ENCODE measurements around the gene PDE6D. TPM values are rescaled to one million over a fixed set of nuclear protein-coding genes. Genes with fewer than 3 reads are reported as not detected.

The PDE6D gene
- total RNA-seq, 2 experiments from 2014 or later, result 5.9 to 7.0 TPM

DNA sequence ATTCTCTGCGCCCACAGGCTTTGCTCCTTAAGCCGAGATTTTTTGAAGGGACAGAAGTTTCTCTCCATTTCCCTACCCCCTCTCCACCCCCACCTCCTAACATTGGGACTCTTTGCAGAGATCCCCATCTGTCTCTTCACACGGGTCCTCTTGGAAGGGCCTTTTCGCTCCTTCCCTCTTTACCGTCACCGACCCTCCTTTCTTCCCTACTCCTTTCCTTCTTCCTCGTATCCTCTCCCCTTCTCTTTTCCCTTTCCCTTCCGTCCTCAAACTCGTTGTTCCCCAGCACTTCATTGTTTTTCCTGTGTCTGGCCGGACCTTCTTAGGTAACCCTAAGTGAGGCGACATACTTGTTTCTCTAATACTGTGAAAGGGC is 5.8 kb upstream of the PDE6D start:
- no peaks in the 10 kb centered on the region for H3K27me3 ChIP-seq (ENCODE audit: control insufficient read depth in 1 of 2, insufficient read depth in 2 of 2, low read length in 2 of 2)
- peak overlapping the region; percentile 52 to 55 for H3K27ac ChIP-seq (ENCODE audit: low read depth in 1 of 2, low read length in 2 of 2)
- TF ChIP-seq, protein P1, sequence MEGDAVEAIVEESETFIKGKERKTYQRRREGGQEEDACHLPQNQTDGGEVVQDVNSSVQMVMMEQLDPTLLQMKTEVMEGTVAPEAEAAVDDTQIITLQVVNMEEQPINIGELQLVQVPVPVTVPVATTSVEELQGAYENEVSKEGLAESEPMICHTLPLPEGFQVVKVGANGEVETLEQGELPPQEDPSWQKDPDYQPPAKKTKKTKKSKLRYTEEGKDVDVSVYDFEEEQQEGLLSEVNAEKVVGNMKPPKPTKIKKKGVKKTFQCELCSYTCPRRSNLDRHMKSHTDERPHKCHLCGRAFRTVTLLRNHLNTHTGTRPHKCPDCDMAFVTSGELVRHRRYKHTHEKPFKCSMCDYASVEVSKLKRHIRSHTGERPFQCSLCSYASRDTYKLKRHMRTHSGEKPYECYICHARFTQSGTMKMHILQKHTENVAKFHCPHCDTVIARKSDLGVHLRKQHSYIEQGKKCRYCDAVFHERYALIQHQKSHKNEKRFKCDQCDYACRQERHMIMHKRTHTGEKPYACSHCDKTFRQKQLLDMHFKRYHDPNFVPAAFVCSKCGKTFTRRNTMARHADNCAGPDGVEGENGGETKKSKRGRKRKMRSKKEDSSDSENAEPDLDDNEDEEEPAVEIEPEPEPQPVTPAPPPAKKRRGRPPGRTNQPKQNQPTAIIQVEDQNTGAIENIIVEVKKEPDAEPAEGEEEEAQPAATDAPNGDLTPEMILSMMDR (IDR thresholded peaks at IDR 0.05), result no peak
- no peaks in the 10 kb centered on the region for H3K9me3 ChIP-seq (ENCODE audit: control insufficient read depth in 1 of 2, insufficient read depth in 1 of 2, low read length in 2 of 2)
- H3K4me3 ChIP-seq (ENCODE audit: low read length), result peak overlapping the region; percentile 73
- DNase-seq (no peak), ATAC-seq (ENCODE audit: poor library complexity) (no peak)
- POLR2A ChIA-PET, result interaction anchor here (1.4 kb wide), 1 partner anchor 322 kb away, joined by 7 read pairs; the partner anchor contains the start of gene NCL
- H3K4me1 ChIP-seq (ENCODE audit: insufficient read depth, low read length), result peaks cover 39% of the 10 kb centered on the region
- peak overlapping the region; percentile 90 for H3K4me3 Mint-ChIP-seq
- peaks cover 32% of the 10 kb centered on the region for H3K36me3 ChIP-seq (ENCODE audit: insufficient read depth, low read length)
- peak overlapping the region; percentile 82 for H3K27ac Mint-ChIP-seq
- H3K27me3 Mint-ChIP-seq, result no peaks in the 10 kb centered on the region
- no peaks in the 10 kb centered on the region for H3K9me3 Mint-ChIP-seq
- peaks cover 38% of the 10 kb centered on the region for H3K36me3 Mint-ChIP-seq (ENCODE audit: low read depth)
- peaks cover 72% of the 10 kb centered on the region for H3K4me1 Mint-ChIP-seq (ENCODE audit: low read depth)
- CTCF ChIA-PET, result interaction anchor here (1.6 to 2.2 kb wide), 2 partner anchors 80 to 109 kb away, joined by 7 to 9 read pairs; no protein-coding TSS in a partner anchor
- intact Hi-C loops (cut with DNase I, micrococcal nuclease), result loop anchor here in 1 of 2 experiments (2.0 to 10.0 kb wide), 4 partner anchors 325 to 1862 kb away; partner anchors contain the start of genes EIF4E2, FBXO36, NCL and TIGD1

DNA sequence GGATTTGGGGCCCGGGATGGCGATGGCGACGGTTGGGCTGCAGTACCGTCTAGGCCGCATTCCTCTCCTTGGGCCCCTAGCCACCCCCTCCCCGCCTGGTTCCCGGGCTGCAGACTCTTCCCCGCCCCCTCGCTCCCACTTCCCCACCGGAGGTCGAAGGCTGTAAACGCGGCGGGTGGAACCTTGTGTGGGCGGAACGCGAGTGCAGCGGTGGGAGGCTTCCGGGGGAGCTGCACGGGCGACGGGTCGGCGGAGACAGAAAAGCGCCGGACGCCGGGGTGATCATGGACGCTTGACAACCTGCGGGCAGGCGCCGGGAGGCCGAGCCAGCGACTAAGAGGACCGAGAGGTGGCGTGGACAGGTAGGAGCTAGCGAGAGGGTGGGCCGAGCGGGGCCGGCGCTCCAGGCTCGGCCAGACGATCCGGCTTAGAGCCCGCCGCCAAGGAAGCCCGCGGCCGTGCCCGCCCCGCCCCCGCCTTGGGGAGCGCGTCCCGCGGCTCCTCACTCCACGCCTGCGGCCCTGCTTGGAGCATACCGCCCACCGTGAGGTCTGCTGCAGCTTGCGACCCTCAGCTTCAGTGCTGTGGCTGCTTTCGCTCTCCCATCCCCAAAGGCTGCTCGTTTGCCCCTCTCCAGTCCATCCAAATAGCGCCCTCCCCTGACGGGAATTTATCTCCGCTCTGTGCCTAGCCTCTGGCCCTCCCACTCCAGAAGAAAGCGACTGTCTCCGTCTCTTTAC is 5.3 kb upstream of the PDE6D start, which contains the start of gene COPS7B:
COPS7B (plus strand) TSS at position 269 of the 740 bp plus-strand sequence. CDS start 2,126 bp downstream, outside the sequence.
- POLR2A ChIA-PET, result interaction anchor here (0.6 to 1.5 kb wide), 4 partner anchors 11 to 1934 kb away, joined by 3 to 7 read pairs (median 3); partner anchors contain the start of gene NCL
- intact Hi-C loops (cut with DNase I, micrococcal nuclease), result loop anchor here in 1 of 2 experiments (2.0 to 10.0 kb wide), 4 partner anchors 324 to 1862 kb away; partner anchors contain the start of genes EIF4E2, FBXO36, NCL and TIGD1

DNA sequence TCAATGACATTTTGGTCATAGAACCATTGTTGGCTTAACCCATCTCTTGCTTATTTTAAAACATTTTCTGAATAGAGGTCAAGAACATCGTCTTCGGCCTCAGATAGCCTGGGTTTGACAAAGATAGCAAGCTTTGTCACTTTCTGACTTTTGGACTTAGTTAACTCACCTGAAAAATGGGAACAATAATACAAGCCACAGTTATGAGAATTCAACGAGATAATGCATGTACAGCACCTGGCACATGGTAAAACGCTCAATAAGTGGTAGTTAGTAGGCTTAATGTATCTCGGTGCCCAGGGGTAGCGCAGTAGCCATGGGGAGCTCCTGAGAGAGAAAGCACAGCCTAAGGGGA is 4.7 kb upstream of the PDE6D start:
- peak overlapping the region; percentile 73 for H3K4me3 ChIP-seq (ENCODE audit: low read length)
- H3K36me3 ChIP-seq (ENCODE audit: insufficient read depth, low read length), result peaks cover 21% of the 10 kb centered on the region
- H3K27ac ChIP-seq (ENCODE audit: low read depth in 1 of 2, low read length in 2 of 2), result peak overlapping the region; percentile 31 to 52
- no peak for ATAC-seq (ENCODE audit: poor library complexity)
- CTCF ChIA-PET, result interaction anchor here (1.4 to 2.2 kb wide), 4 partner anchors 79 to 321 kb away, joined by 3 to 9 read pairs (median 5); partner anchors contain the start of gene NCL
- TF ChIP-seq, protein P1 (IDR thresholded peaks at IDR 0.05), result no peak
- Mint-ChIP-seq H3K27me3 (no peaks in the 10 kb centered on the region), H3K36me3 (ENCODE audit: low read depth) (peaks cover 37% of the 10 kb centered on the region), H3K9me3 (no peaks in the 10 kb centered on the region), H3K4me3 (peak overlapping the region; percentile 90), H3K27ac (peak overlapping the region; percentile 82), H3K4me1 (ENCODE audit: low read depth) (peaks cover 75% of the 10 kb centered on the region)
- peaks cover 40% of the 10 kb centered on the region for H3K4me1 ChIP-seq (ENCODE audit: insufficient read depth, low read length)
- no peak for DNase-seq
- POLR2A ChIA-PET, result interaction anchor here (0.6 to 1.7 kb wide), 6 partner anchors 11 to 1933 kb away, joined by 3 to 7 read pairs (median 4); partner anchors contain the start of genes NCL and PTMA
- no peaks in the 10 kb centered on the region for H3K9me3 ChIP-seq (ENCODE audit: control insufficient read depth in 1 of 2, insufficient read depth in 1 of 2, low read length in 2 of 2)
- intact Hi-C loops (cut with DNase I, micrococcal nuclease), result loop anchor here in 1 of 2 experiments (2.0 to 10.0 kb wide), 5 partner anchors 123 to 1861 kb away; partner anchors contain the start of genes EIF4E2, FBXO36, NCL and TIGD1
- no peaks in the 10 kb centered on the region for H3K27me3 ChIP-seq (ENCODE audit: control insufficient read depth in 1 of 2, insufficient read depth in 2 of 2, low read length in 2 of 2)

More for the DNA sequence above, 5.3 kb upstream of the PDE6D start, which contains the start of gene COPS7B:
- peaks cover 26% of the 10 kb centered on the region for H3K36me3 ChIP-seq (ENCODE audit: insufficient read depth, low read length)
- CTCF ChIA-PET, result interaction anchor here (1.4 to 2.2 kb wide), 4 partner anchors 79 to 322 kb away, joined by 3 to 9 read pairs (median 5); partner anchors contain the start of gene NCL
- ATAC-seq (ENCODE audit: poor library complexity) (peak; percentile 63), DNase-seq (peak; percentile 65 to 90 (median 74))
- Mint-ChIP-seq H3K4me3 (peak within 1 kb of the TSS; percentile 90), H3K36me3 (ENCODE audit: low read depth) (peaks cover 38% of the 10 kb centered on the region), H3K27ac (peak within 1 kb of the TSS; percentile 82), H3K27me3 (no peaks in the 10 kb centered on the region), H3K4me1 (ENCODE audit: low read depth) (peaks cover 73% of the 10 kb centered on the region), H3K9me3 (no peaks in the 10 kb centered on the region)
- H3K9me3 ChIP-seq (ENCODE audit: control insufficient read depth in 1 of 2, insufficient read depth in 1 of 2, low read length in 2 of 2), result no peaks in the 10 kb centered on the region
- peak within 1 kb of the TSS; percentile 52 to 55 for H3K27ac ChIP-seq (ENCODE audit: low read depth in 1 of 2, low read length in 2 of 2)
- H3K27me3 ChIP-seq (ENCODE audit: control insufficient read depth in 1 of 2, insufficient read depth in 2 of 2, low read length in 2 of 2), result no peaks in the 10 kb centered on the region
- TF ChIP-seq, protein P1 (IDR thresholded peaks at IDR 0.05), result peak; percentile 38
- peak within 1 kb of the TSS; percentile 73 for H3K4me3 ChIP-seq (ENCODE audit: low read length)
- H3K4me1 ChIP-seq (ENCODE audit: insufficient read depth, low read length), result peaks cover 40% of the 10 kb centered on the region
